CD4-positive, alpha-beta T cell (primary cell): ENCODE measurements around the gene ESAM. TPM values are rescaled to one million over a fixed set of nuclear protein-coding genes. Genes with fewer than 3 reads are reported as not detected.

ENCODE experiments used
- ATAC-seq: fragments of 200-7000 bp; cut with Tn5 transposase; one replicate; pipeline ENCODE4 v1.10.0; 2022; ENCODE audit warnings: mild to moderate bottlenecking; ENCODE audit not compliant: poor library complexity
- CTCF ChIA-PET: fragments of 350-600 bp; sonication (Branson Sonifier 250); formaldehyde crosslinking; loops from one replicate; lab custom pipeline; 2021; ENCODE audit warnings: antibody characterized with exemption, inconsistent platforms; lab: Charles Lee
- POLR2A ChIA-PET: fragments of 350-600 bp; sonication (Branson Sonifier 250); formaldehyde crosslinking; loops from one replicate; lab custom pipeline; 2021; ENCODE audit warnings: antibody characterized with exemption, inconsistent platforms; lab: Charles Lee
- DNase-seq, 14 experiments: peaks; one replicate each; pipeline ENCODE4 v3.0.0-alpha.2; 2013 to 2020; ENCODE audit warnings: mixed read lengths in 2 of 14
- H3K27ac ChIP-seq, 2 donors: one replicate each; pipeline versions ENCODE4 v1.5.1 to v1.7.0; 2013; ENCODE audit warnings: low read length in 2 of 2, low read depth in 1 of 2, mild to moderate bottlenecking in 1 of 2
- H3K27me3 ChIP-seq, 2 experiments: 1 replicate in 1 of 2; 2 replicates in 1 of 2; pipeline versions ENCODE4 v1.6.1 to v1.7.0; 2013; ENCODE audit warnings: low read length in 2 of 2, control low read depth in 1 of 2, mild to moderate bottlenecking in 1 of 2, moderate library complexity in 1 of 2; ENCODE audit not compliant: insufficient read depth in 2 of 2, control insufficient read depth in 1 of 2
- H3K36me3 ChIP-seq: one replicate; pipeline ENCODE4 v1.6.1; 2013; ENCODE audit warnings: low read length, control low read depth; ENCODE audit not compliant: insufficient read depth
- H3K4me1 ChIP-seq: one replicate; pipeline ENCODE4 v1.6.1; 2013; ENCODE audit warnings: low read length, control low read depth; ENCODE audit not compliant: insufficient read depth
- H3K4me3 ChIP-seq: one replicate; pipeline ENCODE4 v1.5.1; 2013; ENCODE audit warnings: mild to moderate bottlenecking, low read length, moderate library complexity
- H3K9me3 ChIP-seq, 2 experiments: 1 replicate in 1 of 2; 2 replicates in 1 of 2; pipeline versions ENCODE4 v1.6.1 to v1.7.0; 2013; ENCODE audit warnings: low read length in 2 of 2, mild to moderate bottlenecking in 2 of 2, control low read depth in 1 of 2, moderate library complexity in 1 of 2; ENCODE audit not compliant: control insufficient read depth in 1 of 2, insufficient read depth in 1 of 2
- H3K27ac Mint-ChIP-seq: one replicate; pipeline ENCODE4 v1.8.0; 2020; ENCODE audit warnings: mixed read lengths
- H3K27me3 Mint-ChIP-seq: one replicate; pipeline ENCODE4 v1.8.0; 2021; ENCODE audit warnings: mixed read lengths
- H3K36me3 Mint-ChIP-seq: one replicate; pipeline ENCODE4 v1.8.0; 2021; ENCODE audit warnings: low read depth, mixed read lengths
- H3K4me1 Mint-ChIP-seq: one replicate; pipeline ENCODE4 v1.8.0; 2021; ENCODE audit warnings: low read depth, mixed read lengths
- H3K4me3 Mint-ChIP-seq: one replicate; pipeline ENCODE4 v1.8.0; 2020; ENCODE audit warnings: mild to moderate bottlenecking, mixed read lengths
- H3K9me3 Mint-ChIP-seq: one replicate; pipeline ENCODE4 v1.8.0; 2020; ENCODE audit warnings: mixed read lengths
- CTCF ChIP-seq: fragments of 200-600 bp; IDR thresholded peaks from one replicate; pipeline ENCODE4 v1.8.0; 2022; ENCODE audit warnings: antibody characterized with exemption, mild to moderate bottlenecking
- intact Hi-C, 2 experiments: fragments of 100-400 bp; cut with DNase I in 1 of 2; cut with micrococcal nuclease in 1 of 2; formaldehyde crosslinking; loops; one replicate each; pipeline versions ENCODE4 v1.15.1 to v1.9.0; 2023 to 2025; cut with DNase I, micrococcal nuclease
- total RNA-seq, 174 experiments: library from RNA in 2 of 174; stranded (reverse) in 2 of 174; gene quantifications; one replicate each; pipeline ENCODE4 v1.2.3 and lab custom pipeline; 2021 to 2026

Gene ESAM
- total RNA-seq, 2 experiments from 2014 or later, result 0.38 to 0.64 TPM

- no peak overlapping the region for H3K27ac ChIP-seq
- peak overlapping the region; percentile 92 for H3K27ac Mint-ChIP-seq
- no peaks in the 10 kb centered on the region for H3K27me3 Mint-ChIP-seq
- no peaks in the 10 kb centered on the region for H3K9me3 ChIP-seq
- ChIA-PET POLR2A (interaction anchor here (1.3 to 1.9 kb wide), 3 partner anchors 35 to 179 kb away, joined by 6 to 8 read pairs (median 6); partner anchors contain the start of gene TBRG1), CTCF (interaction anchor here (0.7 to 4.6 kb wide), 7 partner anchors 8 to 75 kb away, joined by 3 to 27 read pairs (median 4); no protein-coding TSS in a partner anchor)
- H3K4me3 Mint-ChIP-seq, result peak overlapping the region; percentile 79
- H3K4me3 ChIP-seq, result no peak overlapping the region
- intact Hi-C loops, result loop anchor here (2.0 to 5.0 kb wide), 4 partner anchors 33 to 76 kb away; no protein-coding TSS in a partner anchor
- no peak for TF ChIP-seq CTCF
- H3K27me3 ChIP-seq, result no peaks in the 10 kb centered on the region
- peaks cover 20% of the 10 kb centered on the region for H3K4me1 ChIP-seq
- no peaks in the 10 kb centered on the region for H3K9me3 Mint-ChIP-seq
- DNase-seq (no peak), ATAC-seq (no peak)
- H3K36me3 ChIP-seq, result peaks cover 4% of the 10 kb centered on the region
- peaks cover 18% of the 10 kb centered on the region for H3K36me3 Mint-ChIP-seq
- peaks cover 25% of the 10 kb centered on the region for H3K4me1 Mint-ChIP-seq
Measured at GRCh38 chr11:124801636-124802312, 39.7 kb upstream of the ESAM start.

- no peak for ATAC-seq
- TF ChIP-seq CTCF, result no peak
- peaks cover 4% of the 10 kb centered on the region for H3K36me3 ChIP-seq
- Mint-ChIP-seq H3K4me3 (peak overlapping the region; percentile 89), H3K4me1 (peaks cover 25% of the 10 kb centered on the region), H3K27me3 (no peaks in the 10 kb centered on the region), H3K27ac (peak overlapping the region; percentile 92), H3K9me3 (no peaks in the 10 kb centered on the region), H3K36me3 (peaks cover 12% of the 10 kb centered on the region)
- peak overlapping the region; percentile 94 to 96 for H3K27ac ChIP-seq
- DNase-seq, result peak in 3 of 14 experiments; percentile 10 to 39 (median 26)
- CTCF ChIA-PET, result interaction anchor here (0.7 to 4.6 kb wide), 10 partner anchors 8 to 132 kb away, joined by 3 to 27 read pairs (median 4); no protein-coding TSS in a partner anchor
- H3K4me1 ChIP-seq, result peaks cover 20% of the 10 kb centered on the region
- H3K4me3 ChIP-seq, result peak overlapping the region; percentile 85
- H3K9me3 ChIP-seq, result no peaks in the 10 kb centered on the region
- POLR2A ChIA-PET, result interaction anchor here (1.1 to 4.1 kb wide), 13 partner anchors 13 to 1087 kb away, joined by 3 to 32 read pairs (median 6); partner anchors contain the start of genes CCDC15, HYLS1, TBRG1 and VSIG2
- intact Hi-C loops, result loop anchor here (2.0 to 5.0 kb wide), 4 partner anchors 34 to 76 kb away; no protein-coding TSS in a partner anchor
- no peaks in the 10 kb centered on the region for H3K27me3 ChIP-seq
Measured at GRCh38 chr11:124801014-124801413, 38.9 kb upstream of the ESAM start.

- Mint-ChIP-seq H3K27ac (peak within 1 kb of the TSS; percentile 95), H3K27me3 (no peaks in the 10 kb centered on the region), H3K4me1 (peaks cover 25% of the 10 kb centered on the region), H3K36me3 (peaks cover 11% of the 10 kb centered on the region), H3K9me3 (no peaks in the 10 kb centered on the region), H3K4me3 (peak within 1 kb of the TSS; percentile 98)
- no peaks in the 10 kb centered on the region for H3K36me3 ChIP-seq
- H3K9me3 ChIP-seq, result no peaks in the 10 kb centered on the region
- peak; percentile 79 for ATAC-seq
- ChIA-PET POLR2A (interaction anchor here (0.8 to 4.1 kb wide), 18 partner anchors 14 to 1088 kb away, joined by 3 to 32 read pairs (median 4); partner anchors contain the start of genes CCDC15, HYLS1, TBRG1 and VSIG2), CTCF (interaction anchor here (1.1 to 4.6 kb wide), 8 partner anchors 12 to 131 kb away, joined by 3 to 27 read pairs (median 4); no protein-coding TSS in a partner anchor)
- intact Hi-C loops, result loop anchor here (2.0 to 5.0 kb wide), 4 partner anchors 34 to 77 kb away; no protein-coding TSS in a partner anchor
- peak within 1 kb of the TSS; percentile 85 for H3K4me3 ChIP-seq
- H3K4me1 ChIP-seq, result peaks cover 20% of the 10 kb centered on the region
- H3K27ac ChIP-seq, result peak within 1 kb of the TSS; percentile 94 to 96
- no peak for TF ChIP-seq CTCF
- peak; percentile 53 to 89 (median 71) for DNase-seq
- no peaks in the 10 kb centered on the region for H3K27me3 ChIP-seq
Measured at GRCh38 chr11:124800226-124800929, 38.3 kb upstream of the ESAM start, which contains the start of gene MSANTD2. Gene MSANTD2, minus strand, starts transcription at chr11:124800406. Its CDS starts 26 bp downstream, at chr11:124800380.
